ENCODE data around the gene TMEM179B. TPM values are rescaled to one million over a fixed set of nuclear protein-coding genes. Genes with fewer than 3 reads are reported as not detected.
A peak's percentile ranks its signal among the peaks of the same experiment; 100 is the strongest.
"Not testable (repeated sequence)": the region's sequence is repeated elsewhere in the genome, so short reads cannot be mapped to it uniquely, and the experiment has no call there.

The TMEM179B gene
- total RNA-seq, 1 donor from 2014 or later, result 30.2 TPM

DNA sequence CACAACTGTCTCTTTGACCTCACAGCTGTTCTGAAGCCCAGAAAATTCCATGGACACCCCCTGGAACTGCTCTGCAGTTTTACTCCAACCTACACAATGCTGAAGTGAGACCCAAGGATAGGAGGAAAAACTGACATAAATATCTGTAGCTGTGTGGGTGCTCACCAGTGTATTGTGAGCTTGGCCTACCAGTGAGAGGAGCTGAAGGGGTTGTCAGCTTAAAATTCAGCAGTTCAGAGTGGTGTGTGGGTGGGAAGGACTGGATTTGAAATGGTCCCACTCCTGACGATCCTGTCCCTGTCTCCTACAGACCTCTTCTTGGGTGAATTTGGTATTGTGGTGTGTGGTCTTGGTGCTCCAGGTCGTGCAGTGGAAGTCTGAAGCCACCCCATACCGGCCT lies 2.4 kb downstream of the TMEM179B start:
- ATAC-seq, result no peak

DNA sequence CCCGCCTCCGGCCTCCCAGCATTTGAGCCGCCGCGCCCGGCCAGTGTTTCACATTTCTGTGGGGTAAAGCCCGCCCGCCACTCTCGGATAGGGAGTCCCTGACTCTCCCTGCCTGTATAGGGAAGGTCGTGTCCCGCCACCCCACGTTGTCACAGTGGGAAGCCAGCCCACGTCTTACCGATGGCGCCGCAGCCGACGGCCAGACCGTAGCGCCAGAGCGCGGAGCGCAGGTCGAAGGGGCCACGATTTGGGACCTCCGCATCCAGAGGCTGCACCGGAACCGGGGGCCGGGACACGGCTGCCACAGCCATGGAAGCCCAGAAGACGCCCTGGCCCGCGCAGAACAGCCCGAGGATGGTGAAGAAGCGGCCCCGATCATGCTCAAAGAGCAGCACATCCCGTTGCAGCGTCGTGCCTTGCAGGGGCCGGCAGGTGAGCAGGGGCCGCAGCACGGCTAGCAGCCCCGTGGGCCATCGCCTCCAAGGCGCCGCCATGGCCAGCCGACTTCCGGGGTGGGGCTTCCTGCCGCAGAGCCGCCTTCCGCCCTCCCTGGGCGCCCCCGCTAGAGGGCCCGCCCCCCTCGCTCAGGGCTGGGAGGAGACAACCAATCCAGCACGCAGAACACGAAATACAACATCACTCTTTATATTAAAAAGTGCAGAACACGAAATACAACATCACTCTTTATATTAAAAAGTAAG lies 4.4 kb downstream of the TMEM179B start, which contains the start of gene TMEM223:
TMEM223 (minus strand) TSS at position 506 of the 701 bp plus-strand sequence; CDS start at position 494, 12 bp downstream.
- ATAC-seq, result peak; percentile 79

DNA sequence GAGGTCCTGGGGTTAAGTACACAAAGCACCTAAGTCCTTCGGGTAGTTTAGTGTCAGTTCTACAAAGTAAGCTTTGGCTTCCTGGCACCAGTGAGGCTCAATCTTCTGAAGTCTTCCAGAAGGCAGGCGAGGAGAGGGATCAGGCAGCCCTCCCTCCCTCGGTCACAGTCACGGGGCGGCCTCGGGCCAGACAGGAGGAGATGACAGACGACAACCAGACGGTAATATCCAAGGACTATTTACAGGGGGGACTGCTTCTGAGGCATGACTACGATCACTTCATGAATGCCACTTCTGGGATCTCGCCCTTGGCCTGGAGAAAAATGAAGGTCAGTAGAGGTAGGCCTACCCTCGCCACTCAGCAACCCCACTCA lies 5.0 kb downstream of the TMEM179B start:
- no peak for ATAC-seq

- no peak for ATAC-seq
Observed at GRCh38 chr11:62794201-62794775, 7.1 kb downstream of the TMEM179B start.

DNA sequence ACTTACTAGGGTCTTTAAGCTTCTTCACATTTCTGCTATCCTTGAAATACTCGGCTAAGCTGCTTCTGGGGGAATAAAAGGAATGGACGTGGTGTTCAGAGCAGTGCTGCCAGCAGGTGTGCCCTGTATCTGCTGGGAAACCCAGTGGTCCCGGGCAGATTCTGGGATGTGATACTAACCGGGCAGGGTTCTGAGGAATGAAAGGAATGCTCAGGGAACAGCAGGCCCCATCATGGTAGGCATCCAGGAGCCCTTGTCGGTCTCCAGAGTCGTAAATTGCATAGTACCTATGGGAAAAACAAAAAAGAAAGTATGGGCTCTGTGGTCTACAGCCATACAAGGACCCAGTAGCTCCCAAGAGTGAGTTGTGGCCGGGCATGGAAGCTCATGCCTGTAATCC lies 9.1 kb downstream of the TMEM179B start:
- ATAC-seq, result no peak

GRCh38 chr11:62799486-62799885 lies 12.3 kb downstream of the TMEM179B start:
- ATAC-seq, result no peak

GRCh38 chr11:62801071-62801470 lies 13.9 kb downstream of the TMEM179B start:
- ATAC-seq, result peak; percentile 22

- ATAC-seq, result no peak
Observed at GRCh38 chr11:62804310-62805075, 17.3 kb downstream of the TMEM179B start.

DNA sequence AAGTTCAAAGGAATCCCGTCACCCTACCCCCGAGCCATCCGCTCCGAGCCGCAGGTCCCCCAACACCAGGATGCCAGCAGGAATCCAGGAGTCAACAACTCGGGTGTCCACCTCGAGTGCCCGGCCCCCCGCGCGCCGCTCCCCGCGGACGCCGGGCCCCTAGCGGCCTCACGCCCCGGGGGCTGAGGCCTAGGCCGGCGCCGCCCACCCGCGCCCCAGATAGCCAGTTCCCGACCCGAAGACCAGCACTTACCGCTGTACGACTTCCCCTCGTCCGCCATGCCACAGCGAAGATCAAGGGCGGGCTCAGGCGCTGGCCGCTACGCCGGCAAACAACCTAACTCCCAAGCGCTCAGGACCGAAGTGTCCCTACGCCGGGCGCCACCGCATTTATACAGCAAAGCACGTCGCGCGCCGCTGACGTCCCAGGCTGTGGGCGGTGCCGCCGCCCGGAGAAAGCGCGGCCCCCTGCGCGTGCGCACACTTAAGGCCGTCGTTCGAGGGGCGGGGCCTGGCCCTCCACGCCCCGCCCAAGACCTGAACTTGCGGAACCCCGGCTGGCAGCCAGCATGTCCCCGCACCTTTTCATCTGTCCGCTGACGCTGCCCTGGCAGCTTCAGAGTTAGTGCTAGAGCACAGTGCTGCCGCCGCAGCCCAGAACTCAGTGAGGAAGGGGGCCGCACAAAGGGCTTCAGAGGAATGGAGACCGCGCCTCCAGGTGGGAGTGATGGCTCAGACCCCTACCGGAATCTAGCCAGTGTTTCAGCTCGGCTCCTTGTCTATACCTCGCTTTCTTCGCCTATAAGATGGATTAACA lies 18.1 kb downstream of the TMEM179B start, which contains the start of gene NXF1:
NXF1 (minus strand) TSS at position 365 of the 817 bp plus-strand sequence; CDS start at position 281, 84 bp downstream.
- peak; percentile 94 for ATAC-seq

- peak; percentile 3 for ATAC-seq
Observed at GRCh38 chr11:62805961-62806441, 18.8 kb downstream of the TMEM179B start.

DNA sequence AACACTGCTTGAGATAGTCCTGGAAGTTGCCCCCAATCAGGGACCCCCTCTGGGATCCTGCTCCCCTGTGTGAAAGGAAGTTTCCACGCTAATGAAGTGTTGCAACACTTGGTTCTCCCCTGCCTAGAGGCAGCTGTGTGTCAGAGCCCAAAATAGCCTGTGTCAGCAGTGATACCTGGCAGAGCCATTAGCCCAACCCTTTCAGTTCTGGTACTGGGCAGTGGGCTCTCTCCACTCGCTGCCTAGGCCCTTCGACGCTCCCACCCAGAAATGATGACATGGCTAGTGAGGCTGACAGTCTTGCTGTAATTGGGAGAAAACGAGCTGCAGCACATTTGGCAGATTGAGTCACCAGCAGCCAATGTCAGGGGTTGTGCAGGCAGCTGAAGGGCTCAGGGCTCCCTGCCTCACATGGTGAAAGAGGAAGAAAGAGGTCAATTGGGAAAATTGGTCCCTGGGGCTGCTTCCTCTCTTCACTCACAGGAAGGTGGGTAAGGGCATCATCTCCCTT lies 19.5 kb downstream of the TMEM179B start:
- ATAC-seq, result peak; percentile 73

DNA sequence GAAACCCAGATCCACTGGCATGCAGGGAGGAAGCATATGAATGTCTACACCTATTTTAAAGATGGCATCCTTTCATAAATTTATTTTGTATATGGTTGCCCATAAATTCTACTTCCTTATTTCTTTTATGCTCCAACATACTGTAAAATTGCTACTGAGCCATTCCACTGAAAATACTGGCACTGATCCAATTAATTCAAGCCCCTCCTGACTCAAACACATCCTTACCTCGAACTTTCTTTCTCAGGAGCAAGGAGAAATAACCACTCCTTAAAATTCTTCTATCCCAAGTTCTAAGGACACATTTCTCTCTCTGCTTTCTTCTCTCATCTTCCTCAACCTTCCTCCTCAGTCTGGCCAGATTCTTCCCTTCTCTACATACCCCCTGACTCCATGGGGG lies 23.5 kb downstream of the TMEM179B start:
- ATAC-seq, result no peak

GRCh38 chr11:62811659-62812058 lies 24.5 kb downstream of the TMEM179B start:
- no peak for ATAC-seq

DNA sequence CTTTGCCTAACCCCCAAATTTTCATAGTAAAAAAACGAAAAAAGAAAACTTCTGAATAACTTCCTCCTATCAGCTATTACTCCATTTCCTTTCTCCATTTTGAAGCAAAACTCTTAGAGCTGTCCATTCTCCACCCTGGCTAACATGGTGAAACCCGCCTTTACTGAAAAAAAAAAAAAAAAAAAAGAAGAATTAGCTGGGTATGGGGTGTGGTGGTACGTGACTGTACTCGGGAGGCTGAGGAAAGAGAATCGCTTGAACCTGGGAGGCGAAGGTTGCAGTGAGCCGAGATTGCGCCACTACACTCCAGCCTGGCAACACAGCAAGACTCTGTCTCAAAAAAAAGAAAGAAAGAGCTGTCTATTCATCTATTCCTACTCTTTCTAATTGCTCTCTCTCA lies 29.4 kb downstream of the TMEM179B start:
- ATAC-seq, result no peak

GRCh38 chr11:62817129-62817528 lies 29.9 kb downstream of the TMEM179B start:
- no peak for ATAC-seq

DNA sequence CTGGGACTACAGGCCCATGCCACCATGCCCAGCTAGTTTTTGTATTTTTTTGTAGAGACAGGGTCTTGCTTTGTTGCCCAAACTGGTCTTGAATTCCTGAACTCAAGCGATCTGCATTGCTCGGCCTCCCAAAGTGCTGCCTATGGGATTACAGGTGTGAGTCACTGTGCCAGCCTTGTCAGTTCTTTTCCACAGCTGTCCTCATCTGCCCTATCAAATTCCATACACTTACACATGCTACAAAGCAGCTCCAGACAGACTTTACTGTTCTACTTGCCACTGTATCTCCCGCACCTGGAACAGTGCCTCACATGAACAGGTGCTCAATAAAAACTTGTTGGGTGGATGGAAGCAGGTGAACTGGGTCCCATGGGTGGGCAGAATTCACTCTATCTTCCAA lies 36.5 kb downstream of the TMEM179B start:
- no peak for ATAC-seq

DNA sequence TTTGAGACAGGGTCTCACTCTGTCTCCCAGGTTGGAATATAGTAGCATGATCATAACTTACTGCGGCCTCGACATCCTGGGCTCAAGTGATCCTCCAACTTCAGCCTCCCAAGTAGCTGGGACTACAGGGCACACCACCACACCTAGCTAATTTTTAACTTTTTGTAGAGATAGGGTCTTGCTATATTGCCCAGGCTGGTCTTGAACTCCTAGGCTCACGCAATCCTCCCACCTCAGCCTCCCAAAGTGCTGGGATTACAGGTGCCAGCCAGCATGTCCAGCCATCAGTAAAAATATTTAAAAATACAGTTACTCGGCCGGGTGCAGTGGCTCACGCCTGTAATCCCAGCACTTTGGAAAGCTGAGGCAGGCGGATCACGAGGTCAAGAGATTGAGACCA lies 40.9 kb downstream of the TMEM179B start:
- ATAC-seq, result not testable (repeated sequence)

- no peak for ATAC-seq
Observed at GRCh38 chr11:62830904-62831519, 43.8 kb downstream of the TMEM179B start.

DNA sequence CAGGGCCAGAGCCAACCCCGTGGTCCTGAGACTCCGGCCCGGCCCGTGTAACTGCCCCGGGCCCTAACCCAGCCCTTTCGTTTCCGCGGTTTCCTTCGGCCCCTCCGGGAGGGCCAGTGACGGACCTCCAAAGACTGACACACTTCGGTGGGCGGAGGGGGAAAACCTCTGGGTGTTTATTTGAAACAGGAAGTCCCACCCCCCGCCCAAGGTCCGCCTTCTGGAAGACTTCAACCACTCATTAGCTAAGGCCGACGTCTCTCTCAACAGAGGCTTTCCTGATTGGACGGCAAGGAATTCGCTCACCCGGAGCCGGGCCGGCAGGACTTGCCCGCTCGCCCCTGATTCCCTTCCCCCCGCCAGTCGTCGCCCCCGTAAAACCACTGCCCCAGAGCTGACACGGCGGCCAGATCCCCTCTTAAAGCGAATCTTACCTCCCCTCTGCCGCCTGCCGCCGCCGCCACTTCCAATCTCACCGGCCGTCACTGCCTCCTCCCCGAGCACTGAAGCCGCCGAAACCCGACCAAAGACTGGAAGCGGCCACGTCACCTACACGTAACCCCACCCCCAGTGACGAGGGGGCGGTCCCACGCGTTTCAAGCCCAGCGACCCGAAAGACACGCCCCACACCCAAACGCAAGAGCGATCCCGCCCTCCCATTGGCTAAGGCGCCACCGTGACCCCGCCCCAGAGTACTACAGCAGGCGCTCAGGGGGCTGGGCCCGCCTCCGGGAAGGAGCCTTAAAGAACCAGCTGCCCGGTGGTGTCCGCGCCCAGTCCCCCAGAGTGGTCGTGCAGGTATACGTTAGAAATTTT lies 44.5 kb downstream of the TMEM179B start, which contains the start of gene STX5:
STX5 (minus strand) TSS at position 532 of the 816 bp plus-strand sequence. CDS start 808 bp downstream, outside the sequence.
- ATAC-seq, result peak; percentile 99

Data from esophagus mucosa (tissue), 1 donor.